Tibial artery (tissue), 4 donors: Measurements from ENCODE around the gene WDR20.

Experiments
- DNase-seq, 2 donors: peaks; one replicate each; pipeline ENCODE4 v3.0.0-alpha.2; 2019
- H3K27ac ChIP-seq, 2 donors: fragments of 200-600 bp; sonication (generic) in 1 of 2; 1 replicate in 1 of 2; 2 replicates in 1 of 2; pipeline ENCODE4 v1.5.1; 2018 to 2019; ENCODE audit warnings: mild to moderate bottlenecking in 1 of 2
- H3K27me3 ChIP-seq, 2 donors: fragments of 200-600 bp; sonication (generic) in 1 of 2; one replicate each; pipeline versions ENCODE4 v1.5.1 to v1.6.0; 2016 to 2019
- H3K36me3 ChIP-seq, 3 donors: fragments of 200-600 bp; sonication (generic) in 2 of 3; one replicate each; pipeline ENCODE4 v1.5.1; 2016 to 2019; ENCODE audit warnings: mild to moderate bottlenecking in 2 of 3
- H3K4me1 ChIP-seq, 4 donors: fragments of 200-600 bp; sonication (generic) in 2 of 4; 1 replicate in 3 of 4; 2 replicates in 1 of 4; pipeline ENCODE4 v1.5.1; 2016 to 2019
- H3K4me3 ChIP-seq, 2 donors: fragments of 200-600 bp; sonication (generic) in 1 of 2; 1 replicate in 1 of 2; 2 replicates in 1 of 2; pipeline ENCODE4 v1.5.1; 2018 to 2019; ENCODE audit warnings: mild to moderate bottlenecking in 2 of 2
- H3K9me3 ChIP-seq, 3 donors: fragments of 200-600 bp; sonication (generic) in 1 of 3; one replicate each; pipeline ENCODE4 v1.5.1; 2016 to 2019
- CTCF ChIP-seq, 2 experiments: fragments of 200-600 bp in 1 of 2; fragments of 450-650 bp in 1 of 2; IDR thresholded peaks; one replicate each; pipeline ENCODE4 v1.5.1; 2017 to 2019; ENCODE audit warnings: antibody characterized with exemption in 2 of 2, mild to moderate bottlenecking in 1 of 2, moderate library complexity in 1 of 2
- intact Hi-C: fragments of 100-400 bp; cut with DNase I; formaldehyde crosslinking; loops from one replicate; pipeline ENCODE4 v1.15.0; 2023; ENCODE audit warnings: low total_unique reads

Gene WDR20

GRCh38 chr14:102249981-102250380, 110.3 kb downstream of the WDR20 start:
- Histone ChIP-seq H3K4me1 (no peaks in the 10 kb centered on the region), H3K9me3 (no peaks in the 10 kb centered on the region), H3K4me3 (no peak overlapping the region), H3K27ac (no peak overlapping the region), H3K36me3 (peaks cover 0 to 23% (median 0%) of the 10 kb centered on the region in 3 donors), H3K27me3 (no peaks in the 10 kb centered on the region)
- DNase-seq = no peak
- intact Hi-C loops = no loop called here
- TF ChIP-seq CTCF (IDR thresholded peaks at IDR 0.05) = no peak

GRCh38 chr14:102250636-102251035, 110.9 kb downstream of the WDR20 start:
- intact Hi-C loops = no loop called here
- H3K27ac ChIP-seq = no peak overlapping the region
- no peaks in the 10 kb centered on the region for H3K9me3 ChIP-seq
- no peak overlapping the region for H3K4me3 ChIP-seq
- DNase-seq = no peak
- H3K4me1 ChIP-seq = no peaks in the 10 kb centered on the region
- no peaks in the 10 kb centered on the region for H3K27me3 ChIP-seq
- no peak for TF ChIP-seq CTCF (IDR thresholded peaks at IDR 0.05)
- H3K36me3 ChIP-seq = peaks cover 0 to 23% (median 0%) of the 10 kb centered on the region in 3 donors

GRCh38 chr14:102251161-102251560, 111.5 kb downstream of the WDR20 start:
- peaks cover 0 to 23% (median 0%) of the 10 kb centered on the region in 3 donors for H3K36me3 ChIP-seq
- intact Hi-C loops = no loop called here
- H3K4me1 ChIP-seq = no peaks in the 10 kb centered on the region
- no peaks in the 10 kb centered on the region for H3K9me3 ChIP-seq
- no peak for TF ChIP-seq CTCF (IDR thresholded peaks at IDR 0.05)
- H3K4me3 ChIP-seq = no peak overlapping the region
- no peaks in the 10 kb centered on the region for H3K27me3 ChIP-seq
- no peak for DNase-seq
- no peak overlapping the region for H3K27ac ChIP-seq

- no peak overlapping the region for H3K4me3 ChIP-seq
- peaks cover 0 to 23% (median 0%) of the 10 kb centered on the region in 3 donors for H3K36me3 ChIP-seq
- H3K27me3 ChIP-seq = no peaks in the 10 kb centered on the region
- H3K27ac ChIP-seq = no peak overlapping the region
- intact Hi-C loops = no loop called here
- no peak for TF ChIP-seq CTCF (IDR thresholded peaks at IDR 0.05)
- no peaks in the 10 kb centered on the region for H3K4me1 ChIP-seq
- no peaks in the 10 kb centered on the region for H3K9me3 ChIP-seq
- no peak for DNase-seq
These were observed 113.4 kb downstream of the WDR20 start for GRCh38 chr14:102252834-102253801.

GRCh38 chr14:102255401-102256190, 115.9 kb downstream of the WDR20 start:
- no peaks in the 10 kb centered on the region for H3K4me1 ChIP-seq
- H3K9me3 ChIP-seq = no peaks in the 10 kb centered on the region
- TF ChIP-seq CTCF (IDR thresholded peaks at IDR 0.05) = no peak
- H3K27ac ChIP-seq = no peak overlapping the region
- no peaks in the 10 kb centered on the region for H3K27me3 ChIP-seq
- no peak overlapping the region for H3K4me3 ChIP-seq
- DNase-seq = no peak
- H3K36me3 ChIP-seq = peaks cover 0 to 9% (median 0%) of the 10 kb centered on the region in 3 donors
- intact Hi-C loops = no loop called here
